Heart left ventricle (tissue), 16 donors: ENCODE results near the gene ITPR2. TPM values are rescaled to one million over a fixed set of nuclear protein-coding genes. Genes with fewer than 3 reads are reported as not detected.

Experiments used
- ATAC-seq, 4 donors: fragments of 200-7000 bp; cut with Tn5 transposase; one replicate each; pipeline ENCODE4 v1.9.1; 2020 to 2022; ENCODE audit warnings: moderate library complexity in 4 of 4, mild to moderate bottlenecking in 3 of 4, moderate number of reproducible peaks in 1 of 4
- DNase-seq, 5 donors: peaks; one replicate each; pipeline ENCODE4 v3.0.0-alpha.2; 2020
- H3K27ac ChIP-seq, 12 donors: fragments of 200-600 bp; sonication (generic) in 4 of 12; one replicate each; pipeline versions ENCODE4 v1.5.0 to v1.8.0; 2016 to 2022; ENCODE audit warnings: mild to moderate bottlenecking in 2 of 12
- H3K27me3 ChIP-seq, 9 donors: fragments of 200-600 bp; sonication (generic) in 2 of 9; one replicate each; pipeline versions ENCODE4 v1.5.1 to v1.8.0; 2016 to 2022; ENCODE audit warnings: mild to moderate bottlenecking in 3 of 9
- H3K36me3 ChIP-seq, 9 donors: fragments of 200-600 bp; sonication (generic) in 2 of 9; one replicate each; pipeline versions ENCODE4 v1.5.0 to v1.8.0; 2018 to 2022; ENCODE audit warnings: mild to moderate bottlenecking in 2 of 9
- H3K4me1 ChIP-seq, 12 donors: fragments of 200-600 bp; sonication (generic) in 4 of 12; one replicate each; pipeline versions ENCODE4 v1.5.0 to v1.8.0; 2016 to 2022; ENCODE audit warnings: mild to moderate bottlenecking in 3 of 12
- H3K4me3 ChIP-seq, 12 donors: fragments of 200-600 bp; sonication (generic) in 4 of 12; one replicate each; pipeline versions ENCODE4 v1.5.0 to v1.8.0; 2017 to 2022; ENCODE audit warnings: mild to moderate bottlenecking in 9 of 12, moderate library complexity in 4 of 12
- H3K9me3 ChIP-seq, 12 donors: fragments of 200-600 bp; sonication (generic) in 4 of 12; one replicate each; pipeline versions ENCODE4 v1.5.0 to v1.8.0; 2016 to 2022; ENCODE audit warnings: mild to moderate bottlenecking in 1 of 12
- POLR2A ChIP-seq, 2 donors: fragments of 450-650 bp; IDR thresholded peaks; one replicate each; pipeline ENCODE4 v1.6.1; 2017; ENCODE audit warnings: antibody characterized with exemption in 2 of 2, mild to moderate bottlenecking in 2 of 2, moderate library complexity in 2 of 2
- WGBS, 4 donors: extraction: QIAGEN DNeasy Blood & Tissue Kit in 2 of 4; methylation state at CpG; one replicate each; pipeline versions ENCODE4 v1.1.5 to v1.1.7; 2013 to 2018; 5-methylcytosine and 5-hydroxymethylcytosine counted together
- intact Hi-C, 10 donors: fragments of 100-400 bp; cut with DNase I; formaldehyde crosslinking; loops; one replicate each; pipeline versions ENCODE4 v1.11.1 to v1.14.2; 2022
- polyA plus RNA-seq, 2 donors: library from polyadenylated mRNA; stranded (reverse); fragments of 200-250 nt; gene quantifications; one replicate each; pipeline ENCODE4 v1.2.3, GENCODE V29; 2013
- total RNA-seq, 9 donors: library from RNA; depleted of rRNA in 2 of 9; stranded (reverse); fragments of >200 nt in 2 of 9; fragmentation: NEBNext Ultra II Directional in 3 of 9; extraction: Animal tissue kit (Norgen Biotek cat#: 25700) in 3 of 9; gene quantifications; one replicate each; pipeline versions ENCODE4 v1.1.0 to v1.2.4, GENCODE V29; 2016 to 2023
- TF ChIP-seq, protein P1 (sequence below), 12 donors: fragments of 200-600 bp; sonication (generic) in 4 of 12; IDR thresholded peaks; one replicate each; pipeline versions ENCODE4 v1.5.0 to v1.8.0; 2018 to 2022; ENCODE audit warnings: antibody characterized with exemption in 12 of 12, mild to moderate bottlenecking in 5 of 12
- donor health status: ischemic (EF 13 %, LVEDD 7.1; RV severe dilation, severe dysfunction).
- donor health status: healthy with polysubstance abuse.
- donor health status: DM: no; HTN: yes; CAD: no.
- donor health status: DM: no; HTN: no; CAD: no.
- donor health status: ischemic (EF 25% LVEDD 6.9; RV normal size, moderate dysfunction).
- donor health status: ischemic (EF 25% LVEDD 5.7; RV mildly dilated, moderate dysfunction).
- donor health status: healthy.
- donor health status: DM: yes; HTN: yes; CAD: no.
- donor health status: ischemic (EF 35%, LVEDD 5.7; RV mildly dilated, moderate dysfunction).
- donor health status: nonischemic (EF 11% LVEDD 7.7; RV severe dilation, severe dysfunction).
- donor health status: DM: yes; HTN: yes; CAD: no.
- donor health status: PGD.
- donor health status: ischemic (EF 29% LVEDD 5.4; RV normal size, mild dysfunction).
- donor health status: nonischemic (EF 23%, LVEDD 6.1; RV moderate dilation, normal function).

ITPR2 gene
- total and polyA plus RNA-seq, 11 donors = 3.4 to 45.6 (median 11.8) TPM

DNA sequence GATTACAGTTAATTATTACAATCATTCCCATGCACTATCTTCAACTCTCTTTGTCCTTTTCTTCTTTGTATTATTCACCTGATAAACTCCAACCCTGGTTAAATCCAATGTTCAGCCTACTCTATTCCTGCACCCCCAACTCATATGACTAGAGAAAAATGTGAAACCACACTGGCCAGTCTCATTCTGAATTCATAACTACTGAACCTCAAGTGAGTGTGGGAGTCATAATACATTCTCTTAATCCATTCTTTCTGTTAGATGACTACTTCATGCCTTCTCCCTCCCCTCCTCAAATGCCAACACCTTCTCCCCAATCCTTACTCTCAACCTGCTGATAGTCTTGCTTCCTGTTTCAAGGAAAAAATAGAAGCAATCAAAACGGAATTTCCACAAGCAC, 22.3 kb upstream of the ITPR2 start:
- DNase-seq (no peak), ATAC-seq (no peak)
- 31 to 44% (median 41%) methylated on average over 1 of the region's 1 CpG for WGBS, 4 donors
- Histone ChIP-seq H3K27ac (no peak overlapping the region), H3K4me3 (no peak overlapping the region), H3K27me3 (no peaks in the 10 kb centered on the region), H3K36me3 (no peaks in the 10 kb centered on the region), H3K4me1 (peaks cover 0 to 15% (median 4%) of the 10 kb centered on the region in 12 donors), H3K9me3 (no peaks in the 10 kb centered on the region)
- TF ChIP-seq, protein P1, sequence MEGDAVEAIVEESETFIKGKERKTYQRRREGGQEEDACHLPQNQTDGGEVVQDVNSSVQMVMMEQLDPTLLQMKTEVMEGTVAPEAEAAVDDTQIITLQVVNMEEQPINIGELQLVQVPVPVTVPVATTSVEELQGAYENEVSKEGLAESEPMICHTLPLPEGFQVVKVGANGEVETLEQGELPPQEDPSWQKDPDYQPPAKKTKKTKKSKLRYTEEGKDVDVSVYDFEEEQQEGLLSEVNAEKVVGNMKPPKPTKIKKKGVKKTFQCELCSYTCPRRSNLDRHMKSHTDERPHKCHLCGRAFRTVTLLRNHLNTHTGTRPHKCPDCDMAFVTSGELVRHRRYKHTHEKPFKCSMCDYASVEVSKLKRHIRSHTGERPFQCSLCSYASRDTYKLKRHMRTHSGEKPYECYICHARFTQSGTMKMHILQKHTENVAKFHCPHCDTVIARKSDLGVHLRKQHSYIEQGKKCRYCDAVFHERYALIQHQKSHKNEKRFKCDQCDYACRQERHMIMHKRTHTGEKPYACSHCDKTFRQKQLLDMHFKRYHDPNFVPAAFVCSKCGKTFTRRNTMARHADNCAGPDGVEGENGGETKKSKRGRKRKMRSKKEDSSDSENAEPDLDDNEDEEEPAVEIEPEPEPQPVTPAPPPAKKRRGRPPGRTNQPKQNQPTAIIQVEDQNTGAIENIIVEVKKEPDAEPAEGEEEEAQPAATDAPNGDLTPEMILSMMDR (IDR thresholded peaks at IDR 0.05) = no peak
- no peak for TF ChIP-seq POLR2A (IDR thresholded peaks at IDR 0.05)
- intact Hi-C loops = loop anchor here in 9 of 10 donors (2.0 to 10.0 kb wide), 3 partner anchors 27 to 159 kb away; partner anchors contain the start of genes TM7SF3 (in 5 of the 9), FGFR1OP2 (in 1 of the 9) and INTS13 (in 1 of the 9)

DNA sequence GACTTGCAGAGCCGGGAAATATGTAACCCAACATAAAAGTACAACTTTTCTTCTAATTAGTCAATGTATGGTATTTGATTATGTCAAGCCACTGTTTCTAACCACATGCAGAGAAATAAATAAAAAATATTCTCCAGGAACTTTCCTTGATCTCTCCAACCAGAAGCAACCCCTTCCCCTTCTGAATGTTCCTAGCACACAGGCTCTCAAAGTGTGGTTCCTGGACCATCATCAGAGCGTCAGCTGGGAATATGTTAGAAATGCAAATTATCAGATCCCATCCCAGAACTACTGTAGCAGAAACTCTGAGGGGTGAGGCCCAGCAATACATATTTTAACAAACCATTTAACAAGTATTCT, 21.0 kb upstream of the ITPR2 start:
- Histone ChIP-seq H3K36me3 (no peaks in the 10 kb centered on the region), H3K27ac (no peak overlapping the region), H3K4me1 (peaks cover 0 to 15% (median 4%) of the 10 kb centered on the region in 12 donors), H3K4me3 (no peak overlapping the region), H3K9me3 (no peaks in the 10 kb centered on the region), H3K27me3 (no peaks in the 10 kb centered on the region)
- TF ChIP-seq, protein P1 (IDR thresholded peaks at IDR 0.05) = no peak
- no peak for TF ChIP-seq POLR2A (IDR thresholded peaks at IDR 0.05)
- ATAC-seq (no peak), DNase-seq (no peak)
- intact Hi-C loops = loop anchor here (1.0 to 10.0 kb wide), 6 partner anchors 29 to 161 kb away; partner anchors contain the start of genes TM7SF3 (in 7 of the 10), FGFR1OP2 (in 1 of the 10) and INTS13 (in 1 of the 10)
- 9 to 25% (median 11%) methylated on average over 2 of the region's 2 CpGs for WGBS, 4 donors

DNA sequence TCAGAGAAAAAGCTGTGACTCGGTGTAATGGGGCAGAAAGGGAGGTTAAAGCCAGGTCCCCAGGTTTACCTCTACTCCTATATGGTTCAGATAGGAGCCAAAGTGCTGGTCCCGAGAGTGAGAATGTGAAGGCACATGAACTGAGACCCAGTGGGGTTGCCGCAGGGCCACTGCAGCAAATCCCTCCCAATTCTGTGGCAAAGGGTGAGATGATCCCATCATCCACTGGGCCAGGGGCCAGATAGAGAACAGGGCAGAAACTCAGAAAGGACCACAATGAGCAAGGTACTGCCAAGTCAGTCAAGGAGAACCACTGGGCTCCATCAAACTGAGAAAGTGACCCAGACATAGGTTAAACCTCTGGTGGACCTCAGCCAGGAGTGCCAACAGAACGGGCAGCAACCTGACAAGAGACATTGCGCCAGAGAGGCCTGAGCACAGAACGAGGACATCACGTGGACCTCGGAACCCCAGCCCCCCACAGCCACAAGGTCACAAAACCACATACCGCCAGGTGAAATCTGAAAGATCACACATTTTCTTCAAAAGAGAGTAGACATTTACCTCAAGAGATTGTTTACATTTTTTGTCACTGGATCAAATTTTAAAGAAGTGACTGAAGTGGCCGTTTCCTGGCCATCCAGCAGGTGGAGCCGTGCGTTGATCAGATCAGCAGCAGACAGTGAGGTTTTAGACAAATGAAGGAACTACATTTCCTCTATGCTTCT, 20.5 kb upstream of the ITPR2 start:
- no peak overlapping the region for H3K27ac ChIP-seq
- intact Hi-C loops = loop anchor here (1.0 to 10.0 kb wide), 7 partner anchors 29 to 161 kb away; partner anchors contain the start of genes TM7SF3 (in 7 of the 10), FGFR1OP2 (in 1 of the 10) and INTS13 (in 1 of the 10)
- no peaks in the 10 kb centered on the region for H3K36me3 ChIP-seq
- TF ChIP-seq POLR2A (IDR thresholded peaks at IDR 0.05) = no peak
- TF ChIP-seq, protein P1 (IDR thresholded peaks at IDR 0.05) = peak; percentile 76 to 96 (median 86)
- H3K4me1 ChIP-seq = peaks cover 0 to 15% (median 4%) of the 10 kb centered on the region in 12 donors
- WGBS, 4 donors = 47 to 50% (median 48%) methylated on average over 11 to 12 of the region's 12 CpGs
- peak; percentile 54 to 73 (median 66) for DNase-seq
- H3K9me3 ChIP-seq = no peaks in the 10 kb centered on the region
- H3K27me3 ChIP-seq = no peaks in the 10 kb centered on the region
- H3K4me3 ChIP-seq = no peak overlapping the region
- ATAC-seq = peak; percentile 76 to 84 (median 81)

GRCh38 chr12:26851031-26851809, 18.2 kb upstream of the ITPR2 start:
- no peak for TF ChIP-seq POLR2A (IDR thresholded peaks at IDR 0.05)
- H3K27me3 ChIP-seq = no peaks in the 10 kb centered on the region
- WGBS, 4 donors = 50 to 59% (median 53%) methylated on average over 2 of the region's 2 CpGs
- H3K27ac ChIP-seq = no peak overlapping the region
- H3K4me1 ChIP-seq = peaks cover 0 to 17% (median 7%) of the 10 kb centered on the region in 12 donors
- DNase-seq (no peak), ATAC-seq (no peak)
- intact Hi-C loops = loop anchor here in 7 of 10 donors (5.0 to 10.0 kb wide), 4 partner anchors 36 to 164 kb away; partner anchors contain the start of genes TM7SF3 (in 7 of the 7), FGFR1OP2 (in 1 of the 7) and INTS13 (in 1 of the 7)
- H3K4me3 ChIP-seq = no peak overlapping the region
- no peaks in the 10 kb centered on the region for H3K9me3 ChIP-seq
- H3K36me3 ChIP-seq = no peaks in the 10 kb centered on the region
